Thyroid gland (tissue), 4 donors: ENCODE data around the gene EEFSEC.

Source experiments
- CTCF ChIP-seq, 6 experiments: fragments of 200-600 bp in 3 of 6; fragments of 450-650 bp in 3 of 6; sonication (generic) in 3 of 6; IDR thresholded peaks; one replicate each; pipeline ENCODE4 v1.5.1; 2016 to 2019; ENCODE audit warnings: antibody characterized with exemption in 6 of 6, mild to moderate bottlenecking in 2 of 6, inconsistent platforms in 1 of 6, moderate library complexity in 1 of 6
- POLR2A ChIP-seq, 2 donors: fragments of 450-650 bp; IDR thresholded peaks; one replicate each; pipeline ENCODE4 v1.6.1; 2017; ENCODE audit warnings: antibody characterized with exemption in 2 of 2, mild to moderate bottlenecking in 2 of 2, moderate library complexity in 1 of 2

DNA sequence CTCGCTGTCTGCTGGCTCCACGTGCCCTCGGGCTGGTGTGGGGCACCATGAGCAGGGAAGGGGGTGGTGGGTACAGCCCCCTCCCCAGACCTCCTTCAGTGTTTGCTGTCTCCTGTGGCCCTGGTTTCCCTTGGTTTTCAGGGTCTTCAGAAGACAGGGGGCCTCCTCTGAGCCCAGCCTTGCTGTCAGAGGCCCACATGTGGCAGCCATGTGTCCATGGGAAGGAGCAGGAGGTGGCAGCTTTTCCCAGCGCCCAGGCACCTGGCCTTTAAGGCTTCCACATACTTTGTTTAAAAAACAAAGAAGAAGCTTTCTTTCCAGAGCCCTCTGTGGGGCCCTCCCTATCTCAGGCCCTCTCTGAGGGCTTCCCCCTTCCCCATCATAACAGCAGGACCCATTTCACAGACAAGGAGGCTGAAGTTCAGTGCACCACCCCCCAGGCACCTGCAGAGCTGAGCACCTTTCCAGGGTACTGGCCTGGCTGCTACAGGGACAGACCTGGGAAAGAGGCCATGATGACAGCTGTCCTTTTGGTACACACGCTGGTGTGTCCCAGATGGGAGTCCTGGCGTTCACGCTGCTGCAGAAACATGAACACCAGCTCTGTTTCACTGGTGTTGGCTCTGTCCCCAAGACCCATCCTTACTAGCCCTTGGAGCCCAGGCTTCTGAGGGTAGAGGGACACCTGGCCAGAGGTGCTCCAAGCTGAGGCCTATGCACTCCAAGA, 239.7 kb downstream of the EEFSEC start:
- TF ChIP-seq CTCF (IDR thresholded peaks at IDR 0.05) (no peak), POLR2A (IDR thresholded peaks at IDR 0.05) (no peak)
